GM18519 (cell line): ENCODE data around the gene DEFB124.
"Not testable (repeated sequence)": the region's sequence is repeated elsewhere in the genome, so short reads cannot be mapped to it uniquely, and the experiment has no call there.

ENCODE experiments used
- ATAC-seq: cut with Tn5 transposase; IDR thresholded peaks from one replicate; pipeline ENCODE4 v1.9.1; 2021; ENCODE audit warnings: mild to moderate bottlenecking, moderate library complexity; ENCODE audit not compliant: unreplicated experiment, low FRiP score

The DEFB124 gene

DNA sequence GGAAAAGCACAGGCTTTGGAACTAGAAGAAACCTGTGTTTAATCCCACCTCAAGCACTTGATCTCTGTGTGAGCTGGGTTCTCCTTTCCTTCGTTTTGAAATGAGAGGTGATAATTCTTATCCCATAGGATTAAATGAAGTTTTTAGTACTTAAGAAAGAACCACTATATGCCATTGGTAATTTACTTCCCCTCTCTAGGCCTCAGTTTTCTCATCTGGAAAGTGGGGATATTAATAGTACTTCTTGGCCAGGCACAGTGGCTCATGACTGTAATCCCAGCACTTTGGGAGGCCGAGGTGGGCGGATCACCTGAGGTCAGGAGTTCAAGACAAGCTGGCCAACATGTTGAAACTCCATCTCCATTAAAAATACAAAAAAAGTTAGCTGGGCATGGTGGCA is 14.2 kb upstream of the DEFB124 start:
- no peak for ATAC-seq

DNA sequence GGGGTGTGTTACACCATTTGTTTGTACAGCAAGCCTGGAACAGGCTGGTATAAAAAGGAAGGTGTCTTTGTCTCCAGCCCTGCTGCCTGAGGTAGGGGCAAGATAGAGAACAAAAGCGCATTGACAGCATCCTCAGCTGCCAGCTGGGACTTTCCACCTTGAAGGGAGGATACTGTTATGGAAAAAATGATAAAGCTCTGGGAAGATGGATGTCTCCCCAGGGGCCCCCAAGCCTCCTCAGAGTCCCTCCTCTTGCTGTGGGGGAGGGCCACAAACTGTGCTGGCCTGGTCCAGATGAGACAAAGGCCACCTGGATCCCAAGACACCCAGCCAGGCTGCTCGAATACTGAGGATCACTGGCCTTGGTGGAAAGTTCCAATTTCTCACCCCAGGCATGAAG is 13.2 kb upstream of the DEFB124 start:
- no peak for ATAC-seq

GRCh38 chr20:31485450-31486339 is 10.8 kb upstream of the DEFB124 start:
- ATAC-seq, result no peak

DNA sequence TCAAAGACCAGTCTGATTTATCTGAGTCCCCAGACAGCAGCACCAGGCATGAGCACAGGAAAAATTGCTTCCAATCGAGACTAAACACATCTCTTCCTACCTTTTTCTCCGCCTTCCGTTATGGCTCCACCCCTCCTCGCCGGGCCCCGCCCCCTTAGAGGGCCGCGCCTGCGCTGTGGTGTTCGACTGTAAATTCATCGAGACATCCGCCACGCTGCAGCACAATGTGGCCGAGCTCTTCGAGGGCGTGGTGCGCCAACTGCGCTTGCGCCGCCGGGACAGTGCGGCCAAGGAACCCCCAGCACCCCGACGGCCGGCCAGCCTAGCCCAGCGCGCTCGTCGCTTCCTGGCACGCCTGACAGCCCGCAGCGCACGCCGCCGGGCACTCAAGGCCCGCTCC is 9.1 kb upstream of the DEFB124 start:
- no peak for ATAC-seq

DNA sequence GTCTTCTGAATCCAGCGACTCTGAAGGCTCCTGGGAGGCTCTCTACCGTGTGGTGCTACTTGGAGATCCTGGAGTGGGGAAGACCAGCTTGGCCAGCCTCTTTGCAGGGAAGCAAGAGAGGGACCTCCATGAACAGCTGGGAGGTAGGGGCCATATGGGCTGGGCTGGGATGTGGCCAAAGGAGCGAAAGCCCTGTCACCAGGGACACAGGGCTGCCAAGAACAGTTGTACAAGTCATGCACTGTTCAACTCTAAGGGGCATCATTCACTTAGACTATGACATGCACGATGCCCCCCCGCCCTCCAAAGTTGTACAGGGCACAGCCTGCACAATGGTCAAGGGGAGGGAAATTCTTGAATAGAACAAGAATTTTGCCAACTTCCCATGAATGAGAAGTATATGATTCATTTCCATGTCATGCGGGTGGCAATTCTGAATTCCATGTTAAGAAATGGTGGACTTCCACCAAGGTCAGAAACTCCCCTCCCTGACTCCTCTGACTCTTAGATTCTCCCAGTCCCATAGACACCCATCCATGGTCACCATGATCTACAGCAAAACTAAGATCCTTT is 1.8 kb upstream of the DEFB124 start:
- no peak for ATAC-seq

DNA sequence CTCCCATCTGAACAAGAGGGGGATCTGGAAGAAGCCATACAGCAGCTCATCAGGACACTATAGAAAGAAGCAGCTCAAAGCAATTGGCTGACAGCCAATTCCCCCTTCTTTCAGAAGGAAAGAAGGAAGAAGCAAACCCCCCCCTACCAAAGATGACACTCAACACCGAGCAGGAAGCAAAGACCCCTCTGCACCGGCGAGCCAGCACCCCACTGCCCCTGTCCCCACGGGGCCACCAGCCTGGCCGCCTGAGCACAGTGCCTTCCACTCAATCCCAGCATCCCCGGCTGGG is 1.3 kb upstream of the DEFB124 start:
- no peak for ATAC-seq

GRCh38 chr20:31475472-31476293 is 756 bp upstream of the DEFB124 start:
- ATAC-seq, result no peak

DNA sequence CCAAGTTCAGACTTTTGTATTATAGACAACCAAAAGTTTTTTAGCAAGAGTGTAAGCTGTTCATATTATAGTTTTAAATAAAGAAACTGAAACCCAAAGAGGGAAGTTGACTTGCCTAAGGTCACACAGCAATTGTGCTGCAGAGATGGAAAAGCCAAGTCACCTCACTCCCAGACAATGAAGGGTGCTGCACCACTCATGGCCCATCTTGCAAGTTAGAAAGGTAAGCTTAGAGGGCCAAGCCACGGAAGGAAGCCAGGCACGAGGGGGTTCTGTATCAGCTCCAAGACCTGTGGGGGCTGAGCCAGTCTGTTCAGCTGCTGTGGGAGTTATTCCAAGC is 860 bp downstream of the DEFB124 start:
- ATAC-seq, result peak; percentile 81

GRCh38 chr20:31473331-31474096 is 1.4 kb downstream of the DEFB124 start:
- ATAC-seq, result no peak

GRCh38 chr20:31472395-31473330 is 2.3 kb downstream of the DEFB124 start:
- no peak for ATAC-seq

GRCh38 chr20:31470946-31471345 is 4.0 kb downstream of the DEFB124 start:
- not testable (repeated sequence) for ATAC-seq

- no peak for ATAC-seq
Observed at GRCh38 chr20:31454361-31454760, 20.6 kb downstream of the DEFB124 start.

DNA sequence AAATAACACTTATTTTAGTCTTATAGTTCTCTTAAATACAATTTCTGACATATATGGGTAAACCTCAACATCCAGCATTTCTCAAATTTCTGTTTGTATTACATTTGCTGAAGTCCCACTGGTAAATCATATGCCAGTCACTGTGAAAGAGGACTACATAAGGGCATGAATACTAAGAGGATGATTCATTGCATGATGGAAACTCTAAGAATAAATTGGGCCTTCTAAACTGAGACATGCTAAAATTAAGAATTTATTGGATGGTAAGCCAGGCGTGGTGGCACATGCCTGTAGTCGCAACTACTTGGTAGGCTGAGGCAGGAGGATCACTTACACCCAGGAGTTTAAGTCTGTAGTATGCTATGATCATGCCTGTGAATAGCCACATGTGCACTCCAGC is 22.4 kb downstream of the DEFB124 start:
- ATAC-seq, result no peak

- ATAC-seq, result no peak
Observed at GRCh38 chr20:31449511-31450414, 25.2 kb downstream of the DEFB124 start.

- no peak for ATAC-seq
Observed at GRCh38 chr20:31446084-31446819, 28.7 kb downstream of the DEFB124 start.

DNA sequence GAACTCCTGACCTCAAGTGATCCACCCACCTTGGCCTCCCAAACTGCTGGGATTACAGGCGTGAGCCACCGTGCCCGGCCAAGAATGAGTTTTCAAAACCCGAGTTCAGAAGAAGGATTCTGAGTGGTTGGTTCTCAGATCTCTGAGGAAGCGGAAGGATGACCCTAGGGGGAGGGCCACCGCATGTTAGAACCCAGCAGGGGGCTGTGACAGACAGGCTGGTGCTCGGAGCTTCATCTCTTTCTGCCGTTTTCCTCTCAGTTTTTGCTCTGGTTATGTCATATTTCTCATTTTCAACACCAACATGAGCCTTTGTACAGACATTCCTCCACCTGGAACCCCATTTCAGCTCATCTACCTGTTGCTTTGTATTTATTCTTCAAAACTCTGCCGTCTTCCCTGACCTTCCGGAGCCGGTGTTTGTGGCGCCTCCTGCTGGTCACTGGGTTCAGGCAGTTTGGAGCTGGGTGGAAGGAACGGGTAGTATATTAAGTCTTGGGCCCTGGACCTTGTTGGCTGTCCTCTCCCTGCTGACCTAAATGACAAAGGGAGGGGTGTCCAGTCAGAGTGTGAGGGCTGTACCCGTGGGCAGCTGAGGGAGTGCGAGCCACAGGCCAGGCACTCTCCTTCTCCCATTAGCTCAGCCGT is 34.8 kb downstream of the DEFB124 start, which contains the start of gene DEFB123:
Gene DEFB123 (plus strand): TSS at position 621 of the 648 bp plus-strand sequence. CDS start 67 bp downstream, outside the sequence.
- ATAC-seq, result no peak

GRCh38 chr20:31430568-31431115 is 44.3 kb downstream of the DEFB124 start:
- ATAC-seq, result no peak
